C4-2B (cell line): ENCODE results near the gene MOCOS.
"Not testable (repeated sequence)": the region's sequence is repeated elsewhere in the genome, so short reads cannot be mapped to it uniquely, and the experiment has no call there.

Experiments used
- H3K27ac ChIP-seq: fragments of 450-650 bp; 2 replicates; pipeline ENCODE4 v1.5.1; 2017
- CTCF ChIP-seq: fragments of 450-650 bp; conservative IDR thresholded peaks from 2 replicates; pipeline ENCODE4 v1.5.1; 2017; ENCODE audit warnings: mild to moderate bottlenecking
- ZFX ChIP-seq: fragments of 450-650 bp; IDR thresholded peaks from 2 replicates; pipeline ENCODE4 v1.6.1; 2017

The MOCOS gene

DNA sequence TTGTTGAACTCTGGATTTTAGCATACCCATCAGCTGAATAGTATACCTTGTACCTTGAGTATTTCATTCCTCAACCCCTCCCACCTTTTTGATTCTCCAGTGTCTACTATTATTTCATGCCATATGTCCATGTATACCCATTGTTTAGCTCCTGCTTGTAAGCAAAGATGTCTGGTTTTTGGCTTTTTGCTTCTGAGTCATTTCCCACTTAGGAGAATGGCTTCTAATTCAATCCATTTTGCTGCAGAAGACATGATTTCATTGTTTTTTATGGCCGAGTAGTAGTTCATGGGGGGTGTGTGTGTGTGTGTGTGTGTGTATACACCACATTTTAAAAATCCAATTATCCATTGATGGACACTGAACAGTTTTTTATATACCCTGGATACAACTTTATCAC lies 24.3 kb upstream of the MOCOS start:
- TF ChIP-seq CTCF (no peak), ZFX (no peak)
- H3K27ac ChIP-seq, result no peak overlapping the region

DNA sequence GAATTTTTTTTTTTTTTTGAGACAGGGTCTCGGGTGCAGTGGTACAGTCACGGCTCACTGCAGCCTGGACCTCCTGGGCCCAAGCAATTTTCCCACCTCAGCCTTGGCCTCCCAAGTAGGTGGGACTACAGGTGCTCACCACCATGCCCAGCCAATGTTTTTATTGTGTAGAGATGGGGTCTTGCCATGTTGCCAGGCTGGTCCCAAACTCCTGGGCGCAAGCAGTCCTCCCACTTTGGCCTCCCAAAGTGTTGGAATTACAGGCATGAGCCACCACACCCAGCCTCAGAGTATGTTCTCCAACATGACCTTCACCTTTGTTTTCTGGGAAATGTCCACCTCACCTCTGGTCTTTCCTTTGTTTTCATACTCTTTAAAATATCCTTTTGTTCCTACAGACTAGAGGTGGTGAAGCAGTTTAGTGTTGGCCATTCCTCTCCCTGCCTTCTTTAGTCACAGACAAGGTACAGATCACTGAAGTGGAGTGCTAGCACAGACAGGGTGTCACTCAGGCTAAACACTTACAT lies 19.5 kb upstream of the MOCOS start:
- TF ChIP-seq CTCF (no peak), ZFX (no peak)
- H3K27ac ChIP-seq, result no peak overlapping the region

GRCh38 chr18:36168296-36168695 lies 19.0 kb upstream of the MOCOS start:
- not testable (repeated sequence) for H3K27ac ChIP-seq

DNA sequence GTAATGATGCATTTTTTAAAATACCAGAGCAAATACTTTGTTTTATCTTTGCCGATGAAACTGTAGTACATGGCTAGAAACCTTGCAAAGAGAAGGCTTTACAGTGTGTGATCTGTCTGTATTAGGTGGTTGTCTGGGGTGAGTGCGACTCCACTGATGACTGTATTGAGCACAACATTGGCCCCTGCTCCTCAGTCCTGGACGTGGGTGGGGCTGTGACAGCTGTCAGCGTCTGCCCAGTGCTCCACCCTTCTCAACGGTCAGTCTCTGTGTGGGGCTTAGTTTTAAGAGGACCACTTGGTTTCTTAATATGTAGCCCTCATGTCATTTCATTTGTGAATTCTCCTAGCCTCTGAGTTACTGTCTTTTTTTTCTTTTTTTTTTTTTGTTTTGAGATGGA lies 17.4 kb upstream of the MOCOS start:
- no peak overlapping the region for H3K27ac ChIP-seq
- TF ChIP-seq ZFX, result no peak
- TF ChIP-seq CTCF, result no peak

- H3K27ac ChIP-seq, result no peak overlapping the region
- no peak for TF ChIP-seq CTCF
- no peak for TF ChIP-seq ZFX
These were observed 11.8 kb upstream of the MOCOS start for GRCh38 chr18:36175481-36175880.

DNA sequence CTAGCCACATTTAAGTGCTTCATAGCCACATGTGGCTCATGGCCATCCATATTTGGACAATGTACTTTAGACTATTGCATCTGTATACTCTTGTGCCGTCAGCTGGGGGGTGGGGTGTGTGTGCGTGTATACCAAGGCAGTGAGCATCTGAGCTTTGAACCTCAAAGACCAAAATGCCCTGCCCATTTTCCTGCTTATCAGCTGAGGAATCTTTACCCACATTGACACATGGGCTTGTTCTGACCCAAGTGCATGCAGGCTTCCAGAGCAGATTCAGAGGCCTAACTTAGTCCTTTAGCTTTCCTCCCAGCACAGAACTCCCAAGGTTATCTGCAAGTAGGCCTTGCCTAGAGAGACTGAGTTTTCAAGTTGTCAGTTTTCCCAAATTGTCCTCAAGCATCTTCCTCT lies 11.1 kb upstream of the MOCOS start:
- H3K27ac ChIP-seq, result no peak overlapping the region
- no peak for TF ChIP-seq CTCF
- TF ChIP-seq ZFX, result no peak

GRCh38 chr18:36176711-36177110 lies 10.6 kb upstream of the MOCOS start:
- TF ChIP-seq CTCF (no peak), ZFX (no peak)
- H3K27ac ChIP-seq, result no peak overlapping the region

DNA sequence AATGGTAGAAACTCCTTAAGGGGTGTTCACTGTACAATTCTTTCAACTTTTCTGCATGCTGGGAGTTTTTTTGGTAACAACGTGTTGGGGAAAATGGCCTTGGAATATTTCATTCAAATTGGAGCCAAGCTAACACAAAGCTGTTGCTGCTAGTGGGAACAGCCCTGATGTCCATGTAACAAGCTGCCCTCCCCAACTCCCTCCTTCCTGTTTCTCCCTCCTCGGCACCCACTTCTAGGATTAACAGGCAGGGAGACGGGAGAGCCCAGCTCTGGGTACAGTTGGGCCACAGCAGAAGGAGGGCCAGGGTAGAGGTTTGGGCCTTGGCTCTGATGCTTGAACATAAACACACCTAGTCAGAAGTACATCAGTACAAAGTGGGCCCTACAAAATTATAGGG lies 9.4 kb upstream of the MOCOS start:
- TF ChIP-seq CTCF (no peak), ZFX (no peak)
- peak overlapping the region; percentile 49; the same call in 1 of the 2 replicates for H3K27ac ChIP-seq
